Lower leg skin (tissue), 3 donors: Measurements from ENCODE around the gene DPCD.

ENCODE experiments used
- CTCF ChIP-seq, 3 donors: fragments of 450-650 bp; IDR thresholded peaks; one replicate each; pipeline ENCODE4 v1.5.1; 2016; ENCODE audit warnings: antibody characterized with exemption in 3 of 3, mild to moderate bottlenecking in 3 of 3, moderate library complexity in 2 of 3
- POLR2A ChIP-seq, 2 donors: fragments of 450-650 bp; IDR thresholded peaks; one replicate each; pipeline ENCODE4 v1.6.1; 2016 to 2017; ENCODE audit warnings: antibody characterized with exemption in 2 of 2, mild to moderate bottlenecking in 1 of 2, moderate library complexity in 1 of 2

GRCh38 chr10:101615525-101616116 is 27.5 kb downstream of the DPCD start:
- TF ChIP-seq CTCF (IDR thresholded peaks at IDR 0.05): no peak
- no peak for TF ChIP-seq POLR2A (IDR thresholded peaks at IDR 0.05)
